LoVo (cell line): Measurements from ENCODE around the gene GALK2.

Source experiments
- DNase-seq: peaks from one replicate; pipeline ENCODE4 v3.0.0-alpha.2; 2016; ENCODE audit warnings: low spot score

Gene GALK2

GRCh38 chr15:49282366-49282765 lies 112.3 kb downstream of the GALK2 start:
- DNase-seq = no peak

- DNase-seq = peak; percentile 56
Observed at GRCh38 chr15:49286649-49287404, 116.8 kb downstream of the GALK2 start.

- DNase-seq = no peak
Observed at GRCh38 chr15:49287481-49287880, 117.4 kb downstream of the GALK2 start.

- DNase-seq = no peak
Observed at GRCh38 chr15:49288391-49288790, 118.3 kb downstream of the GALK2 start.

GRCh38 chr15:49290191-49290590 lies 120.1 kb downstream of the GALK2 start:
- DNase-seq = no peak

GRCh38 chr15:49293941-49294340 lies 123.9 kb downstream of the GALK2 start:
- no peak for DNase-seq

- no peak for DNase-seq
Observed at GRCh38 chr15:49296258-49296657, 126.2 kb downstream of the GALK2 start.

GRCh38 chr15:49297584-49297983 lies 127.5 kb downstream of the GALK2 start:
- DNase-seq = no peak

- no peak for DNase-seq
Observed at GRCh38 chr15:49300856-49301255, 130.8 kb downstream of the GALK2 start.

- no peak for DNase-seq
Observed at GRCh38 chr15:49301562-49301961, 131.5 kb downstream of the GALK2 start.

- no peak for DNase-seq
Observed at GRCh38 chr15:49303003-49303402, 133.0 kb downstream of the GALK2 start.

GRCh38 chr15:49306551-49306950 lies 136.5 kb downstream of the GALK2 start:
- no peak for DNase-seq

GRCh38 chr15:49308686-49309085 lies 138.6 kb downstream of the GALK2 start:
- no peak for DNase-seq

GRCh38 chr15:49309889-49310288 lies 139.8 kb downstream of the GALK2 start:
- no peak for DNase-seq

- no peak for DNase-seq
Observed at GRCh38 chr15:49313650-49314049, 143.6 kb downstream of the GALK2 start.

- DNase-seq = no peak
Observed at GRCh38 chr15:49314716-49315115, 144.7 kb downstream of the GALK2 start.

GRCh38 chr15:49315391-49315823 lies 145.4 kb downstream of the GALK2 start:
- no peak for DNase-seq

- no peak for DNase-seq
Observed at GRCh38 chr15:49320351-49320750, 150.3 kb downstream of the GALK2 start.

- DNase-seq = no peak
Observed at GRCh38 chr15:49323207-49323606, 153.2 kb downstream of the GALK2 start.

- DNase-seq = no peak
Observed at GRCh38 chr15:49327927-49328326, 157.9 kb downstream of the GALK2 start.

GRCh38 chr15:49328941-49329340 lies 158.9 kb downstream of the GALK2 start:
- no peak for DNase-seq

- DNase-seq = no peak
Observed at GRCh38 chr15:49330166-49330565, 160.1 kb downstream of the GALK2 start.

GRCh38 chr15:49331442-49331841 lies 161.4 kb downstream of the GALK2 start:
- no peak for DNase-seq

GRCh38 chr15:49331951-49332350 lies 161.9 kb downstream of the GALK2 start:
- no peak for DNase-seq
